ENCODE results near the gene CC2D1B.

GRCh38 chr1:52399629-52400028, 33.6 kb upstream of the CC2D1B start:
- TF ChIP-seq CTCF (IDR thresholded peaks at IDR 0.05) = no peak
- TF ChIP-seq POLR2A (IDR thresholded peaks at IDR 0.05) = no peak
